ENCODE results near the gene RUSC2. TPM values are rescaled to one million over a fixed set of nuclear protein-coding genes. Genes with fewer than 3 reads are reported as not detected.
A peak's percentile ranks its signal among the peaks of the same experiment; 100 is the strongest.
"Not testable (repeated sequence)": the region's sequence is repeated elsewhere in the genome, so short reads cannot be mapped to it uniquely, and the experiment has no call there.

The RUSC2 gene
- total RNA-seq, 2 donors from 2014 or later, result 0.18 to 0.75 TPM

DNA sequence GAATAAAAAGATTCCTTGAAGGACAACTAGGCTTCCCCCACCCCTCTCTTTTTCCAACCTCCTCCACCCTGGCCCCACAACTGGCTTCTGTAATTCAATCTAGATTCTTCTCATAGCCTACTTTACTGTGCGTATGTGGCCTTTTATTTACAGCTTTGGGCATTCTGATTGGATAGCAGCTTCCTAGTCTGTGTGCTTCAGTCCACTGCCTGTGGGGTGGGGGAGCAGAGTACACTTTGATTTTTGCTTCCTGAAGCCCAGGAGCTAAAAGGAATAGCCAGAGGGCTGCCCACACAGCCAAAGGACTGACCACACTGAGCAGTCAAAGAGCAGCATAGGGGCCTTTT lies 30.4 kb downstream of the RUSC2 start:
- no peaks in the 10 kb centered on the region for H3K27me3 Mint-ChIP-seq
- ATAC-seq, result no peak
- no peaks in the 10 kb centered on the region for H3K36me3 Mint-ChIP-seq (ENCODE audit: low read depth)

DNA sequence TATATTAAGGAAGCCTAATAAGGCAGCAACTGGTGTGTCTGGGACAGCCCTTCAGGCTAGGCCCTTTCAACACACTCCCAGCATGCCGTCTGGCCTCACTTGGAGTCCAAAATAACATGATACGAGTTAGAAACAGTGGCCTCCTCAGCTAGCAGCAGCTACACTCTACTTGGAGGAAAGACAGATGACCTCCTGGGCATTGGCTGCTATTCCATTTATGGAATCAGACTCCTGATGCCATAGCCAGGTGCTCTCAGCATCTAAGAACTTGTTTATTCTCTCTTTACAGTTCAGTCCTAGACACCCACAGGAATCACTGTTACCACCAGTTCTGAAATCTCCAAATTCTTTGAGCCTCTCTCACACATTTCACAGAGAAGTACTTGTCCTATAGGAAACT lies 31.8 kb downstream of the RUSC2 start:
- ATAC-seq, result no peak

More for the DNA sequence above, 30.4 kb downstream of the RUSC2 start:
- no peak overlapping the region for H3K27ac Mint-ChIP-seq
- no peaks in the 10 kb centered on the region for H3K9me3 ChIP-seq (ENCODE audit: control insufficient read depth, low read length, poor library complexity, severe bottlenecking)
- no peak for DNase-seq
- H3K4me3 Mint-ChIP-seq, result no peak overlapping the region
- no peaks in the 10 kb centered on the region for H3K4me1 Mint-ChIP-seq

DNA sequence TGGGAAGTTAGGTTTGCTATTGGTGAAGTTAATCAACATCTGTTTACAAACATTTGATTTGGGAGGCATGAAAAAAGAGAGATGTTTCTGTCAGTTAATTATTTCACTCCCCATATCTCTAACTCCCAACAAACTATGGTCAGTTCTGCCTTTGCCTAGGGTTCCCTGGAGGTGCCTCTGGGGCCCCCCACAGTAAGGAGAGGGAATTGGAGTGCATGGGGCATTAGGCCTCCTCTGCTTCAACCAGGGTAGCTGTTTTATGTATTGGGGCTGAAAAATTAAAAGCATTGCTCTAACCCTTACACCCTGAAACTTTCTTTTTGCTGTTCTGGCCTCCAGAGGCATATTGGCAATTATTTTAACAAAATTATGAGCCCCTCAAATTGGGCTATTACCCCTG lies 32.3 kb downstream of the RUSC2 start:
- DNase-seq (no peak), ATAC-seq (no peak)
- Mint-ChIP-seq H3K27ac (no peak overlapping the region), H3K27me3 (no peaks in the 10 kb centered on the region), H3K4me1 (no peaks in the 10 kb centered on the region), H3K36me3 (ENCODE audit: low read depth) (no peaks in the 10 kb centered on the region), H3K4me3 (no peak overlapping the region)
- H3K9me3 ChIP-seq (ENCODE audit: control insufficient read depth, low read length, poor library complexity, severe bottlenecking), result no peaks in the 10 kb centered on the region

More for the DNA sequence above, 31.8 kb downstream of the RUSC2 start:
- DNase-seq, result no peak
- Mint-ChIP-seq H3K27me3 (no peaks in the 10 kb centered on the region), H3K36me3 (ENCODE audit: low read depth) (no peaks in the 10 kb centered on the region), H3K4me3 (no peak overlapping the region), H3K4me1 (no peaks in the 10 kb centered on the region), H3K27ac (no peak overlapping the region)
- no peaks in the 10 kb centered on the region for H3K9me3 ChIP-seq (ENCODE audit: control insufficient read depth, low read length, poor library complexity, severe bottlenecking)

DNA sequence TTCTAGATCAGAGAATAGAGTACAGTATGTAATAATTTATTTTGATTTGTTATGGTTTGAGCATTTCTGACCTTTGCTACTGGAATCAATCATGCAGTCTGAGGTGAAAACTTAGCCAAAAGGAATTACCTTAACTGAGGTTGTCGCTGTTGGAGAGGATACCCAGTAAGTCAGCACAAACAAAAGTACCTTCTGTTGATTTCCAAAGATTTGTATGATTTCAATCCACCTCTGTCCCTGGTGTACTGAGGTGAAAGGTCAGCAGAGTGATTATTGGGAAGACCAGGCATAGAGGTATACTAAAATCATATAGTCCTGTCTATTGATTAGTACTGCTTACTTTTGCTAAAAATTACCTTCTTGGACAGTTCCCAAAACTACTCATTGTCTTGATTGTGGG lies 32.8 kb downstream of the RUSC2 start:
- no peaks in the 10 kb centered on the region for H3K9me3 ChIP-seq (ENCODE audit: control insufficient read depth, low read length, poor library complexity, severe bottlenecking)
- Mint-ChIP-seq H3K4me1 (no peaks in the 10 kb centered on the region), H3K27me3 (no peaks in the 10 kb centered on the region), H3K4me3 (no peak overlapping the region), H3K27ac (no peak overlapping the region), H3K36me3 (ENCODE audit: low read depth) (no peaks in the 10 kb centered on the region)
- DNase-seq (no peak), ATAC-seq (no peak)

DNA sequence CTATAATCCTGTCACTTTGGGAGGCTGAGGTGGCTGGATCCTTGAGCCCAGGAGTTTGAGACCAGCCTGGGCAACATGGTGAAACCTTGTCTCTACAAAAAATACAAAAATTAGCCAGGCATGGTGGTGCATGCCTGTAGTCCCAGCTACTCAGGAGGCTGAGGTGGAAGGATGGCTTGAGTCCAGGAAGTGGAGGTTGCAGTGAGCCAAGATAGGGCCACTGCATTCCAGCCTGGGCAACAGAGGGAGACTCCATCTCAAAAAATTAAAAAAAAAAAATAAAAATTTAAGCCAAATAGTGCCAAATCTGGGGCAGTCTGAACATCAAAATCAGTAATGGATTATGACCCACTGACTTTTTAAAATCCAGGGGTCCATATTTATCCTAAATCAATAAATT lies 33.6 kb downstream of the RUSC2 start:
- not testable (repeated sequence) for H3K36me3 Mint-ChIP-seq (ENCODE audit: low read depth); H3K4me1 Mint-ChIP-seq; H3K4me3 Mint-ChIP-seq; ATAC-seq; H3K27ac Mint-ChIP-seq; DNase-seq; H3K9me3 ChIP-seq (ENCODE audit: control insufficient read depth, low read length, poor library complexity, severe bottlenecking); H3K27me3 Mint-ChIP-seq

DNA sequence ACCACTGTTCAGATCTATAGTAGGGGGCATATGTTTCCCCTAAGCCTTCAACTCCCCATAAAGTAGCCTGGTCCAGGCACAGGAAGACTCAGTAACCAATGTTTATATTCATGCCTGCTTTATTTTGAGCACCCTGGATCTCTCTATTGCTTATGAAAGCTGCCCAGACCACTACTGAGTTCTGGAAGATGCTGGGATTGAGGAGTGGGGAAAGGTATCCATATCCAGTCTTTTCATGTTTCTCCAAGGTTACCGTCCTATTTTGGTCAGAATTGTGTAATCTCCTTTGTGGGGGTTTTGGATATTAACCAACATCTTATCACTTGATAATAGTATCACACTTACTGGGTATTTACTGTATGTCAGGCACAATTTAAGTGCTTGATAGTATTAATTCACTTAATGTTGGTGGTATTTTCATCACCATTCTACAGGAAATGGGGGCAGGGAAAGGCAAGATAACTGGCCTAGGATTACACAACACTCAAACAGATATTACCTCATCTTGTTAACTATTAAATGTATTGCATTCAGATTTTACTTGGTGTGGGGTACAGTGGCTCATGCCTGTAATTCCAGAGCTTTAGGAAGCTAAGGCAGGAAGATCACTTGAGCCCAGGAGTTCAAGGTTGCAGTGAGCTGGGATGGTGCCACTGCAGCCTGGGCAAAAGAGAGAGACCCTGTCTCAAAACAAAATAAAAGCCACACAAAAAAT lies 36.3 kb downstream of the RUSC2 start:
- DNase-seq (no peak), ATAC-seq (no peak)
- Mint-ChIP-seq H3K36me3 (ENCODE audit: low read depth) (no peaks in the 10 kb centered on the region), H3K4me3 (no peak overlapping the region), H3K27ac (no peak overlapping the region), H3K27me3 (peaks cover 5% of the 10 kb centered on the region), H3K4me1 (peaks cover 2% of the 10 kb centered on the region)
- no peaks in the 10 kb centered on the region for H3K9me3 ChIP-seq (ENCODE audit: control insufficient read depth, low read length, poor library complexity, severe bottlenecking)

DNA sequence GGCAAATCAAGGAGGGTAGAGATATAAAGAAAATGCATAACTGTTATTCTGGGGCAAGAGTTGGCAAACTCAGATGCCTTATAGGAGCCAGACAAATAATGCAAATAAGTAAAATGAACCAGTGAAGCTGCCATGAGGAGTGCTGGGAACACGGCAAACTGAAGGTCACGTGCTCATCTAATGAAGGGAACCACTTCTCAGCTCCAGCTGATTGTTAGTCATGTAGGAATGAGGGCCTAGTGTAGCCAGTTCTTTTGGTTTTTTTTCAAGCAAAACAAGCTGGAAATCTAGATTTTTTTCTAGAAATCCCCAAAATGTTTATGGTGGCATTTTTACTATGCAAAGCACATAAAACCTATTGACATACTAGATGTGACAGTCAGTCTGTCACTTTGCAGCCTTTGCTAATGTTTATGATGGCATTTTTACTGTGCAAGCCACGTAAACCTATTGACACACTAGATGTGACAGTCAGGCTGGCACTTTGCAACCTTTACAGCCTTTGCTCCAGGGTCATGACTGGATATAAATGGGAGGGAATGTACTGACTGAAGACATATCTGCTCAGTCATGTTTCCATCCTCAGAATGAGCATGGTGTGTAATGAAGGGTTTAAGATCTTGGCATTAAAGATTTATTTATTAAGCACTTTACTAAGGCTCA lies 39.4 kb downstream of the RUSC2 start:
- H3K9me3 ChIP-seq (ENCODE audit: control insufficient read depth, low read length, poor library complexity, severe bottlenecking), result no peaks in the 10 kb centered on the region
- H3K4me3 Mint-ChIP-seq, result no peak overlapping the region
- DNase-seq (no peak), ATAC-seq (no peak)
- peaks cover 5% of the 10 kb centered on the region for H3K4me1 Mint-ChIP-seq
- H3K27me3 Mint-ChIP-seq, result peaks cover 5% of the 10 kb centered on the region
- peaks cover 2% of the 10 kb centered on the region for H3K36me3 Mint-ChIP-seq (ENCODE audit: low read depth)
- H3K27ac Mint-ChIP-seq, result no peak overlapping the region

DNA sequence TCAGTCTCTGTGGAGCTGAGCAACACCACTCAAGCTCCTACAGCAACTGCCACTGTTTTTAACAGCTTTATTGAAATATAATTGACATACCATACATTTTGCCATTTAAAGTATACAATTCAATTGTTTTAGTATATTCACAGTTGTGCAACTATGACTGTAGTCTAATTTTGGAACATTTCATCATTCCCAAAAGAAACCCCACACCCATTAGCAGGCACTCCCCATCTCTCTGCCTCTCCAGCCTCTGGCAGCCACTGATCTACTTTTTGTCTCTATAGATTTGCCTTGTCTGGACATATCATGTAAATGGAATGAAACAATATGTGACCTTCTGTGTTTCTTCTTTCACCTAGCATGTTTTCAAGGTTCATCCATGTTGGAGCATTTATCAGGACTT lies 43.5 kb downstream of the RUSC2 start:
- no peak for DNase-seq
- H3K27ac Mint-ChIP-seq, result no peak overlapping the region
- no peaks in the 10 kb centered on the region for H3K9me3 ChIP-seq (ENCODE audit: control insufficient read depth, low read length, poor library complexity, severe bottlenecking)
- H3K4me1 Mint-ChIP-seq, result peaks cover 7% of the 10 kb centered on the region
- H3K4me3 Mint-ChIP-seq, result no peak overlapping the region
- peaks cover 27% of the 10 kb centered on the region for H3K27me3 Mint-ChIP-seq
- peaks cover 10% of the 10 kb centered on the region for H3K36me3 Mint-ChIP-seq (ENCODE audit: low read depth)
- ATAC-seq, result no peak

DNA sequence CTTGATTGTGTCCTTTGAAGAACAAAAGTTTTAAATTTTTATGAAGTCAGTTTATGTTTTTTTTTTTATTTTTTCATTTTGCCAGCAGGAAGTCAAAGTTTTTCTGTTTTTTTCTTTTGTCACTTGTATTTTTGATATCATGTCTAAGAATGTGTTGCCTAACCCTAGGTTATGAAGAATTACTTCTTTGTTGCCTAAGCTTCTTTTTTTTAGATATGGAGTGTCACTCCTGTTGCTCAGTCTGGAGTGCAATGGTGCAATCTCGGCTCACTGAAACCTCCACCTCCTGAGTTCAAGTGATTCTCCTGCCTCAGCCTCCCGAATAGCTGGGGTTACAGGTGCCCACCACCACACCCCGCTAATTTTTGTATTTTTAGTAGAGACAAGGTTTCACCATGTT lies 45.0 kb downstream of the RUSC2 start:
- not testable (repeated sequence) for H3K36me3 Mint-ChIP-seq (ENCODE audit: low read depth); ATAC-seq; H3K4me1 Mint-ChIP-seq; H3K9me3 ChIP-seq (ENCODE audit: control insufficient read depth, low read length, poor library complexity, severe bottlenecking); DNase-seq; H3K4me3 Mint-ChIP-seq
- peak overlapping the region; percentile 72 for H3K27ac Mint-ChIP-seq
- H3K27me3 Mint-ChIP-seq, result peaks cover 39% of the 10 kb centered on the region

DNA sequence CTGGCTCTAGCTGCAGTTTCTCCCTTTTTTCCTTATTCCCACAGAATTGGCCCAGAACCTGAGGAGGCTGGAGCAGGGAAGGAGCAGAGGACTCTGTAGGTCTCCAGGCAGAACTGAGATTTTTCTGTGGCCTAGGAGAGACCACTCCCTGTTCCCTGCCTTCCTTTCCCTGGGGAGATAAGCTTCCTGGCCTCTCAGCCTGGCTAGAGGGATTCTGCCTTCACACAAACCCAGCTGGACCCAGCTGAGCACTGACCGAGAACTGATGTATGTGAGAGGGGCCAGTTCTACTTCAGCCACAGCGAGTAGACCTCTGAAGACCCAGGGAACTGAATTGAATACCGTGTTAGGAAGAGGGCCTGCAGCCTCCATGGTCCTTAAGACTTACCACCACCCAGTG lies 48.0 kb downstream of the RUSC2 start:
- ATAC-seq (no peak), DNase-seq (no peak)
- Mint-ChIP-seq H3K27ac (no peak overlapping the region), H3K27me3 (peaks cover 42% of the 10 kb centered on the region), H3K4me1 (peaks cover 2% of the 10 kb centered on the region), H3K36me3 (ENCODE audit: low read depth) (peaks cover 10% of the 10 kb centered on the region), H3K4me3 (no peak overlapping the region)
- no peaks in the 10 kb centered on the region for H3K9me3 ChIP-seq (ENCODE audit: control insufficient read depth, low read length, poor library complexity, severe bottlenecking)

DNA sequence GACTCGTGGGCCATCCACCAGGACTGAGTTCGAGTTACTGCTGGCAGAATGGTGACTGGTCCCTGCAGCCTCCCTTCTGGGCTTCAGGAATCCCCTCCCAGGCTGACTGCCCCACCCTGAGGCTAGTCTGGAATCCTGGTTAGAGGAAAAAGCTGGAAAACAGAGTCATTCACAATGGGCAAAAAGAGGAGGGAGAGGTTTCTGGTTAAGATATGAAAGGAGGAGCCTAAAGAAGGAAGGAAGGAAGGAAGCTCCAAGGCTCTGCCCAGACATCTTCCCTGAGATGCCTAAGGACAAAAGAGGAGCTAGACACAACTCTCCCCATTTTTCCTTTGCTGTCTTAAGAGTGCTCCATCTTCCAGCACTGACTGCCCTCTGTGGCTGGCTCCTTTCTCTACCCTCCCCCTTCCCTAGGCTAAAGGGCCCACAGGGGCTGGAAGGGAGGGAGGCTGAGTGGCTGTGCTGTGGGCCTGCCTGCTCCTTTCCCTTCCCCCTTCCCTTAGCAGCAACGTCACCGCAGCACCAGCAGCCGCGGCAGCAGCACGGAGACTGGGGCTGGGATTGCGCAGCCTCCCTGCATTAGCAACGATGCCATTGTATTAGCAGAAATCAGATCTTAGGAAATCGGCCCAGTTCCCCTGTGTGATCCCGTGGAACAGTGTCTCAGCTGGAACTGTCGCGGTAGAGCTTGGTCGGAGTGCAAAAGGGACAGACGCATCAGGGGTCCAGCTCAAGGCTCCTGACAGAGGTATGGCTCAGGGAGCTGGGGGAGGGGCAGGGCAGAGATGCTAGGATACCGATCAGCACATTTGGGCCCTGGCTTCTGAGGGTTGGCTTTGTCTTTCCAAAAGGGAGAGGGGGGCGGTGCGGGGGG lies 48.7 kb downstream of the RUSC2 start:
- ATAC-seq (no peak), DNase-seq (no peak)
- H3K27me3 Mint-ChIP-seq, result peaks cover 42% of the 10 kb centered on the region
- peaks cover 2% of the 10 kb centered on the region for H3K4me1 Mint-ChIP-seq
- H3K9me3 ChIP-seq (ENCODE audit: control insufficient read depth, low read length, poor library complexity, severe bottlenecking), result no peaks in the 10 kb centered on the region
- no peak overlapping the region for H3K27ac Mint-ChIP-seq
- no peak overlapping the region for H3K4me3 Mint-ChIP-seq
- peaks cover 9% of the 10 kb centered on the region for H3K36me3 Mint-ChIP-seq (ENCODE audit: low read depth)
